Thyroid gland (tissue), 4 donors: Measurements from ENCODE around the gene BMP8B.

Source experiments
- POLR2A ChIP-seq, 2 donors: fragments of 450-650 bp; IDR thresholded peaks; one replicate each; pipeline ENCODE4 v1.6.1; 2017; ENCODE audit warnings: antibody characterized with exemption in 2 of 2, mild to moderate bottlenecking in 2 of 2, moderate library complexity in 1 of 2
- TF ChIP-seq, protein P1 (sequence below), 6 experiments: fragments of 200-600 bp in 3 of 6; fragments of 450-650 bp in 3 of 6; sonication (generic) in 3 of 6; IDR thresholded peaks; one replicate each; pipeline ENCODE4 v1.5.1; 2016 to 2019; ENCODE audit warnings: antibody characterized with exemption in 6 of 6, mild to moderate bottlenecking in 2 of 6, inconsistent platforms in 1 of 6, moderate library complexity in 1 of 6

GRCh38 chr1:39726600-39726999 lies 62.1 kb downstream of the BMP8B start:
- TF ChIP-seq, protein P1, sequence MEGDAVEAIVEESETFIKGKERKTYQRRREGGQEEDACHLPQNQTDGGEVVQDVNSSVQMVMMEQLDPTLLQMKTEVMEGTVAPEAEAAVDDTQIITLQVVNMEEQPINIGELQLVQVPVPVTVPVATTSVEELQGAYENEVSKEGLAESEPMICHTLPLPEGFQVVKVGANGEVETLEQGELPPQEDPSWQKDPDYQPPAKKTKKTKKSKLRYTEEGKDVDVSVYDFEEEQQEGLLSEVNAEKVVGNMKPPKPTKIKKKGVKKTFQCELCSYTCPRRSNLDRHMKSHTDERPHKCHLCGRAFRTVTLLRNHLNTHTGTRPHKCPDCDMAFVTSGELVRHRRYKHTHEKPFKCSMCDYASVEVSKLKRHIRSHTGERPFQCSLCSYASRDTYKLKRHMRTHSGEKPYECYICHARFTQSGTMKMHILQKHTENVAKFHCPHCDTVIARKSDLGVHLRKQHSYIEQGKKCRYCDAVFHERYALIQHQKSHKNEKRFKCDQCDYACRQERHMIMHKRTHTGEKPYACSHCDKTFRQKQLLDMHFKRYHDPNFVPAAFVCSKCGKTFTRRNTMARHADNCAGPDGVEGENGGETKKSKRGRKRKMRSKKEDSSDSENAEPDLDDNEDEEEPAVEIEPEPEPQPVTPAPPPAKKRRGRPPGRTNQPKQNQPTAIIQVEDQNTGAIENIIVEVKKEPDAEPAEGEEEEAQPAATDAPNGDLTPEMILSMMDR (IDR thresholded peaks at IDR 0.05), result no peak
- TF ChIP-seq POLR2A (IDR thresholded peaks at IDR 0.05), result no peak
